Small intestine (tissue), 7 donors: ENCODE data around the gene CATSPER1. TPM values are rescaled to one million over a fixed set of nuclear protein-coding genes. Genes with fewer than 3 reads are reported as not detected.
A peak's percentile ranks its signal among the peaks of the same experiment; 100 is the strongest.

Experiments
- DNase-seq, 2 donors: peaks; one replicate each; pipeline versions ENCODE4 v3.0.0 to v3.0.0-alpha.2; 2013
- FAIRE-seq: peaks from 2 replicates; lab custom pipeline; 2012; peaks lifted over from hg19 to GRCh38; lab: Jason Lieb, UNC
- H3K27ac ChIP-seq, 3 donors: one replicate each; pipeline ENCODE4 v1.5.1; 2013; ENCODE audit warnings: low read length in 2 of 3, mild to moderate bottlenecking in 2 of 3, control low read depth in 1 of 3, inconsistent platforms in 1 of 3, low read depth in 1 of 3, moderate library complexity in 1 of 3
- H3K27me3 ChIP-seq, 3 donors: one replicate each; pipeline ENCODE4 v1.6.1; 2013; ENCODE audit warnings: low read length in 3 of 3, inconsistent platforms in 1 of 3; ENCODE audit not compliant: control insufficient read depth in 3 of 3, insufficient read depth in 3 of 3
- H3K36me3 ChIP-seq, 3 donors: one replicate each; pipeline ENCODE4 v1.6.1; 2013; ENCODE audit warnings: low read length in 3 of 3, inconsistent platforms in 1 of 3, low read depth in 1 of 3, mild to moderate bottlenecking in 1 of 3, moderate library complexity in 1 of 3; ENCODE audit not compliant: control insufficient read depth in 3 of 3, insufficient read depth in 2 of 3
- H3K4me1 ChIP-seq, 3 donors: one replicate each; pipeline ENCODE4 v1.6.1; 2013; ENCODE audit warnings: low read length in 2 of 3, inconsistent platforms in 1 of 3, low read depth in 1 of 3, mild to moderate bottlenecking in 1 of 3, moderate library complexity in 1 of 3; ENCODE audit not compliant: control insufficient read depth in 3 of 3, insufficient read depth in 2 of 3
- H3K4me3 ChIP-seq, 3 donors: one replicate each; pipeline ENCODE4 v1.5.1; 2013; ENCODE audit warnings: low read length in 3 of 3, control low read depth in 1 of 3, inconsistent platforms in 1 of 3, low read depth in 1 of 3, mild to moderate bottlenecking in 1 of 3, moderate library complexity in 1 of 3
- H3K9me3 ChIP-seq, 2 donors: one replicate each; pipeline ENCODE4 v1.6.1; 2013; ENCODE audit warnings: low read depth in 1 of 2, low read length in 1 of 2; ENCODE audit not compliant: control insufficient read depth in 2 of 2, insufficient read depth in 1 of 2
- WGBS, 3 donors: extraction: QIAGEN DNeasy Blood & Tissue Kit; methylation state at CpG; one replicate each; pipeline ENCODE4 v1.1.7; 2013; 5-methylcytosine and 5-hydroxymethylcytosine counted together
- polyA plus RNA-seq, 4 donors: library from polyadenylated mRNA; stranded (reverse) in 3 of 4; unstranded in 1 of 4; fragments of 200-250 nt in 3 of 4; fragments of 120-200 nt in 1 of 4; gene quantifications; one replicate each; pipeline versions ENCODE4 v1.2.1 to v1.2.3, GENCODE V29; 2013
- donor health status: healthy with polysubstance abuse.
- donor health status: control.
- donor health status: control.
- donor health status: Bipolar disorder and iron deficiency.
- donor health status: healthy.

The CATSPER1 gene
- polyA plus RNA-seq, 4 donors: 0.04 TPM; not detected in 3

GRCh38 chr11:66050581-66051231, 24.4 kb upstream of the CATSPER1 start:
- no peak overlapping the region for H3K4me3 ChIP-seq
- DNase-seq: no peak
- H3K27ac ChIP-seq: peak overlapping the region; percentile 90 to 91 (median 90)

DNA sequence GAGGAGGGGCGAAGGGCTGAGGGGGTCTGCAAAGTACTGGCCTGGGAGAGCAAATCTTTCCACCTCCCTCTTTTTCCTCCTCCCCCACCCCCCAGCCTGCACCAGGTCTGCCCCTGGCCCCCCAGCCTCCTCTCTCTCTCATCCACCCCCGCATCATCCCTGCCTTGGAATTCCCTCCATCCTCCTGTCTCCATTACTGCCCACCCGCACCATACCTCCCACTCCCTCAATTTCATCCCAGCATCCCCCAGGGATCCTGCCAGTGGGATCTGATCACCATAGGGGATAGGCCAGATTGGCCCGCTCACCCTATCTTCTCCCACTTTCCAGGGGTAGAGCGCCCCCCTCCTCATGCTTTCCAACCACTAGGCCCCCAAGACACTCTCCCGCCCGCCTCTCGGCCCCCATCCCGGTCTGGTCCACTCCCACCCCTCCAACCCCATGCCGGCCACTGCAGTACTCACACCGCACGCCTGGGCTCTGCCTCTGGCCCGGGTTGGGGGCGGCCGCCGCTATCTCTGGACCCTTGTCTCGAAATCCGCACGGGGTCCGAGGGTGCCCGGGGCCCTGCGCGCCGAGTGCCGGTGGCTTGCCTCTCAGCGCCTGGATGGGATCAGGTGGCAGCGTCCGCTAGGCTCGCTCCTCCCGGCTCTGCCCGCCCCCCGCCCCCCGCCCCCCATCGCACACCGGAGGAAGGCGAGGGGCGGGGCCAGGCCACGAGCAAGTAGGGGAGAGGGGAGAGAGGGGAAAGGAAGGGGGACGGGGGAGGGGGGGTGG, 22.5 kb upstream of the CATSPER1 start, which contains the start of gene GAL3ST3:
GAL3ST3 (minus strand) TSS at position 615 of the 777 bp plus-strand sequence. CDS start 3,746 bp downstream, outside the sequence.
- no peaks in the 10 kb centered on the region for H3K9me3 ChIP-seq
- no peak for FAIRE-seq
- DNase-seq: no peak
- no peak within 1 kb of the TSS for H3K27ac ChIP-seq
- peaks cover 2 to 23% (median 4%) of the 10 kb centered on the region in 3 donors for H3K4me1 ChIP-seq
- H3K4me3 ChIP-seq: no peak within 1 kb of the TSS
- 13 to 23% (median 23%) methylated on average over 33 to 38 of the region's 39 CpGs for WGBS, 3 donors
- H3K36me3 ChIP-seq: peaks cover 0 to 6% (median 0%) of the 10 kb centered on the region in 3 donors
- peaks cover 0 to 28% (median 2%) of the 10 kb centered on the region in 3 donors for H3K27me3 ChIP-seq

More at GRCh38 chr11:66050581-66051231, 24.4 kb upstream of the CATSPER1 start:
- WGBS, 3 donors: 56 to 84% (median 69%) methylated on average over 5 of the region's 5 CpGs
- FAIRE-seq: no peak
- Histone ChIP-seq H3K27me3 (peaks cover 0 to 24% (median 2%) of the 10 kb centered on the region in 3 donors), H3K9me3 (no peaks in the 10 kb centered on the region), H3K4me1 (peaks cover 2 to 24% (median 4%) of the 10 kb centered on the region in 3 donors), H3K36me3 (peaks cover 2 to 19% (median 6%) of the 10 kb centered on the region in 3 donors)

GRCh38 chr11:66047541-66048365, 21.5 kb upstream of the CATSPER1 start:
- no peak overlapping the region for H3K27ac ChIP-seq
- peaks cover 0 to 18% (median 2%) of the 10 kb centered on the region in 3 donors for H3K4me1 ChIP-seq
- H3K9me3 ChIP-seq: no peaks in the 10 kb centered on the region
- H3K27me3 ChIP-seq: peaks cover 0 to 28% (median 2%) of the 10 kb centered on the region in 3 donors
- no peak overlapping the region for H3K4me3 ChIP-seq
- DNase-seq (no peak), FAIRE-seq (no peak)
- H3K36me3 ChIP-seq: no peaks in the 10 kb centered on the region
- 83 to 88% (median 85%) methylated on average over 11 of the region's 11 CpGs for WGBS, 3 donors

DNA sequence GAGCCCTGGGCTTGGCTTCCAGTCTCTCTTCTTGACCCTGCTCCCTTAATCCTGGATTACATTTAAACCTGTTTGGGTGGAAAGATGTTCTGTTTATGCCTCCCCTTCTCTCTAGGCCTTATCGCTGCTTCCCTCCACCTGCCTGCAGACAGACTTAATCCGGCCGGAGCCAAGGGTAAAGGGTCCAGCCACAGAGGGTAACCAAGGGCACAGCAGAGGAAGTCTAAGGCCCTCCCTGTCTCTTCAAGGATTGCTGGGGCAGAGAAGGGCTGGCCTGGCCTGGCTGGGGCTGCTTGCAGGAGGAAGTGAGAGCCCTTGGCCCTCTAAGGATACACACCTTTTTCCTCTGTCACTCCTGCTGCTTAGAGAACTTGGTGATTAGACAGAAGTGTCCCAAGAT, 20.6 kb upstream of the CATSPER1 start:
- Histone ChIP-seq H3K4me1 (peaks cover 0 to 18% (median 2%) of the 10 kb centered on the region in 3 donors), H3K36me3 (no peaks in the 10 kb centered on the region), H3K27me3 (peaks cover 0 to 28% (median 2%) of the 10 kb centered on the region in 3 donors), H3K4me3 (no peak overlapping the region), H3K9me3 (no peaks in the 10 kb centered on the region), H3K27ac (no peak overlapping the region)
- no peak for FAIRE-seq
- 94 to 98% (median 96%) methylated on average over 3 of the region's 3 CpGs for WGBS, 3 donors
- DNase-seq: no peak

DNA sequence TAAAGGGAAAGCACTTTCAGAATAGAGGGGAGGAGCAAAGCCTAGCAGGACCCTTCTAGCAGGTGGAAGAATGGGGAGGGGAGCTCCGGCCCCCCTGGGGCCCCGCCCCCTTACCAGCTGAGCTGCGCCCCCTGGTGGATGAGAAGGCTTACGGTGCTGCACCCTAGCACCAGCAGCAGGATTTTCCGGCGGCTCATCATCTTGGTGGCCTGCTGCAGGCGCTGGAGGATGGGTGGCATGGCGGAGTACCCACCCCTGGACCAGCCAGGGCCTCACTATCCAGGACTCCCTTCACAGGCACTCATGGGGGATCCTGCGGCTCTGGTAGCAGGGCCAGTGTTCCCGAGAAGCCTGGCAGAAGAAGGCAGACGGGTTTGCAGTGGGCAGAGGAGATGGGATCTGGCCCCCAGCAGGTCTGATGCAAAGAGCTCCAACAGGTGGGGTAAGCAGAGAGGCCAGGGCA, 18.9 kb upstream of the CATSPER1 start:
- Histone ChIP-seq H3K27me3 (peaks cover 0 to 28% (median 2%) of the 10 kb centered on the region in 3 donors), H3K4me3 (no peak overlapping the region), H3K9me3 (no peaks in the 10 kb centered on the region), H3K36me3 (no peaks in the 10 kb centered on the region), H3K27ac (no peak overlapping the region), H3K4me1 (peaks cover 0 to 6% (median 0%) of the 10 kb centered on the region in 3 donors)
- WGBS, 3 donors: 10 to 14% (median 11%) methylated on average over 11 of the region's 11 CpGs
- DNase-seq (peak; percentile 65 to 81), FAIRE-seq (no peak)

DNA sequence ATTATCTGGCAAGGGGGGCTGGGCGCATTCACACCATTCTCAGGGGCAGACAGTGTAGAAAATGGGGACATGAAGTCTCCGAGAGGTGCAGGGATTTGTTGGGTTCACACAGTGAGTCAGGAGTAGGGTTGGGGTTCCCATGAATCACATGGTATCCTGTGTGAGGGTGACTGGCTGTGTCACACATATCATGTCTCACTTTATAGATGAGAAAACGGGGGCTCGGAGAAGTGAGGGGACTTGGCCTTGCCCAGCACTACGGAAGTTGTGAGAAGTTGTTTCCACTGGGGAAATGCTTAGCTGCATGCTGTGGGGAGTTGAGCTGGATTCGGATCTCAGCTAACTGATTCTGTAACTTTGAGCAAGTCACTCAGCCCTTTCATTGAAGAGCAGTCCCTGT, 18.5 kb upstream of the CATSPER1 start:
- DNase-seq (no peak), FAIRE-seq (no peak)
- Histone ChIP-seq H3K4me1 (peaks cover 0 to 6% (median 0%) of the 10 kb centered on the region in 3 donors), H3K4me3 (no peak overlapping the region), H3K27me3 (peaks cover 0 to 28% (median 2%) of the 10 kb centered on the region in 3 donors), H3K36me3 (no peaks in the 10 kb centered on the region), H3K27ac (no peak overlapping the region), H3K9me3 (no peaks in the 10 kb centered on the region)
- WGBS, 3 donors: 51 to 63% (median 53%) methylated on average over 6 of the region's 6 CpGs

- WGBS, 3 donors: 97 to 98% (median 97%) methylated on average over 87 to 88 of the region's 88 CpGs
- H3K27ac ChIP-seq: no peak overlapping the region
- no peaks in the 10 kb centered on the region for H3K36me3 ChIP-seq
- no peak for DNase-seq
- H3K4me3 ChIP-seq: no peak overlapping the region
- FAIRE-seq: no peak
- peaks cover 0 to 15% (median 0%) of the 10 kb centered on the region in 3 donors for H3K27me3 ChIP-seq
- no peaks in the 10 kb centered on the region for H3K9me3 ChIP-seq
- H3K4me1 ChIP-seq: peaks cover 0 to 6% (median 0%) of the 10 kb centered on the region in 3 donors
Observed at GRCh38 chr11:66042996-66043906, 17.0 kb upstream of the CATSPER1 start.
